ENCODE data around the gene ULK3. TPM values are rescaled to one million over a fixed set of nuclear protein-coding genes. Genes with fewer than 3 reads are reported as not detected.

ULK3 gene, protein sequence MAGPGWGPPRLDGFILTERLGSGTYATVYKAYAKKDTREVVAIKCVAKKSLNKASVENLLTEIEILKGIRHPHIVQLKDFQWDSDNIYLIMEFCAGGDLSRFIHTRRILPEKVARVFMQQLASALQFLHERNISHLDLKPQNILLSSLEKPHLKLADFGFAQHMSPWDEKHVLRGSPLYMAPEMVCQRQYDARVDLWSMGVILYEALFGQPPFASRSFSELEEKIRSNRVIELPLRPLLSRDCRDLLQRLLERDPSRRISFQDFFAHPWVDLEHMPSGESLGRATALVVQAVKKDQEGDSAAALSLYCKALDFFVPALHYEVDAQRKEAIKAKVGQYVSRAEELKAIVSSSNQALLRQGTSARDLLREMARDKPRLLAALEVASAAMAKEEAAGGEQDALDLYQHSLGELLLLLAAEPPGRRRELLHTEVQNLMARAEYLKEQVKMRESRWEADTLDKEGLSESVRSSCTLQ
- total RNA-seq, result 19.6 and 22.0 TPM in 2 replicates

DNA sequence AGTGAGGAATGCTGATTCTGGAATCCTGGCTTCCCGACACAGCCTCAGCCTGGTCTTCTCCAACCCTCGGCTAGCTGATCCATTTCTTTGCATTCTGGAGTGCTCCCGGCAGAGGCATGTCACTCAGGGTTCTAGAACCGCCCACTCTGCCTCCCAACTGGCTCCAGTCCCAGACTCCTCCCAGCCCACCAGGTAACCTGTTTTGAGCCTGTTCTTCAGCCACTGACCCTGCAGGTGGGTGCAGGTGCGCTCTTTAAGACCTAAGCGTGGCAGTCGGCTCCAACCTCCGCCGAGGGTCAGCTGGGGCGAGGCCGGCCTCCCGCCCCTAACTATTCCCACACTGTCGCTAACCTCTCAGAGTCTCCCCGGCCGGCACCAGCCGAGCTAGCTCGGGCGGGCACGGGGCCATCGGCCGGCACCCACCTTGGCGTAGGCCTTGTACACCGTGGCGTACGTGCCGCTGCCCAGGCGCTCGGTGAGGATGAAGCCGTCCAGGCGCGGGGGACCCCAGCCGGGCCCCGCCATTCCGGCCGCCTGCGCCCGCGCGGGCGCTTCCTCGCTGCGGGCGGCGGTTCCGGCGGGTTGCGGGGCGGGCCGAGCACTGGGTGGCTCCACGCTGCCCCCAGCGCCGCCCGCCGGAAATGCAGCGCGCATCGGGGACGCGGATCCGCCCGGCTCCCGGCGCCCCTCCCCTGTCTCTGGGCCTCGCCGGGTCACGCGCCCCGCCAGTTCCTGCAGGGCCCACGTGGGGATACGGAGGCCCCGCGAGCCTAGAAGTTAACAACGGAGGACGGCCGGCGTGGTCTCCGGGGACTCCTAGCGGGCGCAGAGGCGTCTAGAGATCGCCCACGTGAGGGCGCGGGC, at the start of gene ULK3:
Gene ULK3, minus strand, starts transcription at position 576 of the 864 bp plus-strand sequence. Its CDS starts 51 bp downstream, at position 525.

DNA sequence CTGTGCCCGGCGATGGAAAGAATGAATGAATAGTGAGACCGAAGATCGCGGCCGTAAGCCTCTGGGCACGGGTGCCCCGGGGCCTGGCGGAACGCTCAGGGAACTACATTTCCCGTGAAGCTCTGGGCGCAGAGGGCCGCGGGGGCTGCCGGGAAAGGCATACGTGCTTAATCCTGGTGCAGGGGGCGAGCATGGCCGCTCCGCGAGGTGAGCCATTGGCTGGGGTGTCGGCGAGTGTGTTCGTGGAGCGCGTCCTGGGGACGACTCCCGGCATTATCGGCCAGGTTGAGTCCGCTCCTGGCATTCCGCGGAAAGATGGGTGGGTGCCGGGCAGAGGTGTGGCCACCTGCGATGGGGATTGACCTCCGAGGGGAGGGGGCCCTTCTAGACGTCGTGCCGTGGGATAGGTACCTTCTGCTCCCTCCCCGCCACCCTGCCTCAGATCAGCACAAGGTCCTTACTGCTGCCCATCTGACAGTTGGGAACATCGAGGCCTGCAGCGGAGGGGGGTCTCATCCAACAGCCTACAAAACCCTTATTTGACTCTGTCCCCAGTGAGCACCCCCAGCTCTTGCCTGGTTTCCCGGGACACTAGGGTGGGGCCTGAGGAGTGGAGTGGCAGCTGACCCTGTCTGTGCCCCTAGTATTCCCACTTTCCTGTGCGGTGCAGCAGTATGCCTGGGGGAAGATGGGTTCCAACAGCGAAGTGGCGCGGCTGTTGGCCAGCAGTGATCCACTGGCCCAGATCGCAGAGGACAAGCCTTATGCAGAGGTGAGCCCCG, 47.1 kb upstream of the ULK3 start, which contains the start of gene MPI:
Gene MPI, plus strand, starts transcription at position 160 of the 782 bp plus-strand sequence. Its CDS starts 32 bp downstream, at position 192.

DNA sequence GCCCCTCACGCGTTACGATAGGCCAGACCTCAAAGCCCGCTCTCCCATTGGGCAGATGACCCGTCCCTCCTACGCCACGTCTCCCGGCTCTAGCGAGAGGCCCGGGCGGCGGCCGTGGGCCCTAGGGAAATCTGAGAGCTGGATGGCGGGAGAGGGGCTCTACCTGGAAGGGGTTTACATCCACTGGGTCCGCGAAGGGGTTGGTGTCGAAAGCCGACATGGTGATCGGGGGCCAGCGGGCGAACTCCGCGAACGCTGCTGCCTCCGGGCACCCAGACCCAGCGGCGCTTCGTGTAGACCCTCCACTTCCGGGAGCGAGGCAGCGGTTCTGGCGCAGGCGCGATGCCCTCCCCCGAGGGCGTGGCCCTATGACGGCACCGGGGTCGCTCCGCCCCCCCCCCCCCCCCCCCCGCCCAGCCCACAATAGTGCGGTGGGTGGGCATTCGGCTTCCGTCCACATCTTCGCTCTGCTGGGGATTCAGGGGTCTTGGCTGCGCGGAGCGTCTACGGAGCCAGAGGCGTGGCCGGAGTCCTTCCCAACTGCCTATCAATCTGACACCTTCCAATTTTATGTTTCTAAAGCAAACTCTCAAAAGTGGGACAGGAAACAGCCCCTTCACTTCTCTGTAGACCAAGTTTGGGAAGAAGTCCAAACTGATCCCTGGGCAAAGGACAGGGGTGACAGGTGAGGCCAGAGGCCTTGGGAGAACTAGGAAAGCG, 30.2 kb upstream of the ULK3 start, which contains the start of gene SCAMP2:
Gene SCAMP2, minus strand, starts transcription at position 330 of the 720 bp plus-strand sequence. Its CDS starts 110 bp downstream, at position 220.

DNA sequence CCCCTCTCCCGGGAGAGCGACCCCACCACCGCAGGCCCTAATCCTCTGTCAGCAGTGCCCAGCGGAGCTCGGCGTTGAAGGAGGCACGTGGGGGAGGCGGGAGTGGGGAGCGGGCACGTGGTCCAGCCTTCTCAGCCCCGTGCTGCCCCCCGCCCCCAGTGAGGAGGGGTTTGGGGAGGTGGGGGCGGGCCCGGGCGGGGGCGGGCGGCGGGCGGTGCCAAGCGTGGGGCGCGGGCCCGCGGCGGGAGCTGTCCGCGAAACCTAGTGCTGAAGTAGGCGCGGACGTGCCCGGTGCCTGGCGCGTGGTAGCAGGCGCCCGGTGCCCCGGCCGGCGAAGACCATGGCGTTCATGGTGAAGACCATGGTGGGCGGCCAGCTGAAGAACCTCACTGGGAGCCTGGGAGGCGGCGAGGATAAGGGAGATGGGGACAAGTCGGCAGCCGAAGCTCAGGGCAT, 16.6 kb downstream of the ULK3 start, which contains the start of gene CPLX3:
Gene CPLX3, plus strand, starts transcription at position 264 of the 456 bp plus-strand sequence. Its CDS starts 77 bp downstream, at position 341.

DNA sequence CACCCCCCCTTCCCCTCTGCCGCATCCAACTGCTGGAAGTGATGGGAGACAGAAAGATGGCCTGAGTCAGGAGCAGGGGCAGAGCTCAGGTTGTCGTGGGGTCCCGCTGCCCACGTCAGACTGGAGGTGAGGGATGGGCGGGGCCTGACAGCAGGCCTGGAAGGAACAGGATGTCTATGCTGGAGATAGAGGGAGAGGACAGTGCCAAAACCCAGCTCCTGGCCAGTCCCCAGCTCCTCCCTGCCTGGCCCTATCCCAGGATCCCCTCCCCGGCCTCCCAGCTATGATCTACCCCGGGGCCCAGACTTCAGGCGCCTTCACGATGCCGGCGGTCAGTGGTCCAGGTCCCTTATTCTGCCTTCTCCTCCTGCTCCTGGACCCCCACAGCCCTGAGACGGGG, 30.4 kb downstream of the ULK3 start, which contains the start of gene LMAN1L:
Gene LMAN1L, plus strand, starts transcription at position 303 of the 400 bp plus-strand sequence. Its CDS starts 20 bp downstream, at position 323.

Other genes starting within 250 kb of the ULK3 start
- 45.5 and 48.5 TPM in 2 replicates for gene CLK3, start 227.3 kb downstream of the ULK3 start, total RNA-seq
- gene EDC3, start 147.1 kb downstream of the ULK3 start, total RNA-seq, result 17.9 and 19.4 TPM in 2 replicates
- 47.1 and 65.0 TPM in 2 replicates for gene CYP1A1, start 117.6 kb downstream of the ULK3 start, total RNA-seq
- gene CYP1A2, start 94.3 kb downstream of the ULK3 start, total RNA-seq, result not detected in 2 replicates
- gene CSK, start 61.1 kb downstream of the ULK3 start, total RNA-seq, result 21.7 and 30.5 TPM in 2 replicates
- gene LMAN1L, start 30.3 kb downstream of the ULK3 start, total RNA-seq, result not detected in 2 replicates
- not detected in 2 replicates for gene CPLX3, start 16.5 kb downstream of the ULK3 start, total RNA-seq
- 17.0 and 19.7 TPM in 2 replicates for gene SCAMP2, start 30.2 kb upstream of the ULK3 start, total RNA-seq
- gene MPI, start 46.9 kb upstream of the ULK3 start, total RNA-seq, result 27.7 and 30.2 TPM in 2 replicates
- gene FAM219B, start 63.7 kb upstream of the ULK3 start, total RNA-seq, result 32.8 and 41.5 TPM in 2 replicates
- 50.9 and 62.0 TPM in 2 replicates for gene COX5A, start 94.9 kb upstream of the ULK3 start, total RNA-seq
- gene RPP25, start 113.6 kb upstream of the ULK3 start, total RNA-seq, result 20.0 and 29.3 TPM in 2 replicates
- 8.5 and 11.8 TPM in 2 replicates for gene SCAMP5, start 152.4 kb upstream of the ULK3 start, total RNA-seq
- gene PPCDC, start 180.4 kb upstream of the ULK3 start, total RNA-seq, result 6.1 and 6.4 TPM in 2 replicates